Testis (tissue), 2 donors: ENCODE data around the gene LYSMD4.

Experiments
- CTCF ChIP-seq, 3 experiments: fragments of 450-650 bp in 2 of 3; fragments of 200-600 bp in 1 of 3; sonication (generic) in 1 of 3; IDR thresholded peaks; one replicate each; pipeline ENCODE4 v1.5.1; 2016 to 2019; ENCODE audit warnings: antibody characterized with exemption in 3 of 3, mild to moderate bottlenecking in 2 of 3, moderate library complexity in 1 of 3
- POLR2A ChIP-seq: fragments of 450-650 bp; IDR thresholded peaks from one replicate; pipeline ENCODE4 v1.6.1; 2017; ENCODE audit warnings: antibody characterized with exemption, mild to moderate bottlenecking, moderate library complexity

- TF ChIP-seq CTCF (IDR thresholded peaks at IDR 0.05) (no peak), POLR2A (no peak)
Observed at GRCh38 chr15:99722406-99722805, 10.8 kb downstream of the LYSMD4 start.
